ENCODE results near the gene TLR6. TPM values are rescaled to one million over a fixed set of nuclear protein-coding genes. Genes with fewer than 3 reads are reported as not detected.

The TLR6 gene
- total RNA-seq, 2 donors from 2014 or later: 0.13 to 0.53 TPM

DNA sequence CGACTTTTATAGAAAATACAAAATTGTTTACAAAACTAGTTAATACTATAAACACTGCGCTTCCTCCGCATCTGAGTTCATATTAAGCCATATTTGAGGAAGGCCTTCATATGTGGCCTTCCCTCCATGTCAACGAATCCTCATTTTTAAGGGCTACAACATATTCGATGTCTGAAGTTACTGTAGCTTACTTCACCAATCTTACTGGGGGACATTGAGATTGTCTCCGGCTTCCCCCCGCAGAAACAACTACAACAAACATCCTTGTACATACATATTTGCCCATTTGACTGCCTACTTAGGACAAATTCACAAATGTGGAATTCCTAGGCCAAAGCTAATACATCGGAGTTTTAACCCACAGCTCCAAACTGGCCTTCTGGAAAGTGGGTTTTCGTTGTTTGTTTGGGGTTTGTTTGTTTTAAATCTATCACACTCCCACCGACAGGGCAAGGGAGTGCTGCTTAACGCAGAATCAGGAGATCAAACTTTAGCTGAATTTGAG is 10.4 kb upstream of the TLR6 start:
- H3K9me3 Mint-ChIP-seq: no peaks in the 10 kb centered on the region
- TF ChIP-seq, protein P1, sequence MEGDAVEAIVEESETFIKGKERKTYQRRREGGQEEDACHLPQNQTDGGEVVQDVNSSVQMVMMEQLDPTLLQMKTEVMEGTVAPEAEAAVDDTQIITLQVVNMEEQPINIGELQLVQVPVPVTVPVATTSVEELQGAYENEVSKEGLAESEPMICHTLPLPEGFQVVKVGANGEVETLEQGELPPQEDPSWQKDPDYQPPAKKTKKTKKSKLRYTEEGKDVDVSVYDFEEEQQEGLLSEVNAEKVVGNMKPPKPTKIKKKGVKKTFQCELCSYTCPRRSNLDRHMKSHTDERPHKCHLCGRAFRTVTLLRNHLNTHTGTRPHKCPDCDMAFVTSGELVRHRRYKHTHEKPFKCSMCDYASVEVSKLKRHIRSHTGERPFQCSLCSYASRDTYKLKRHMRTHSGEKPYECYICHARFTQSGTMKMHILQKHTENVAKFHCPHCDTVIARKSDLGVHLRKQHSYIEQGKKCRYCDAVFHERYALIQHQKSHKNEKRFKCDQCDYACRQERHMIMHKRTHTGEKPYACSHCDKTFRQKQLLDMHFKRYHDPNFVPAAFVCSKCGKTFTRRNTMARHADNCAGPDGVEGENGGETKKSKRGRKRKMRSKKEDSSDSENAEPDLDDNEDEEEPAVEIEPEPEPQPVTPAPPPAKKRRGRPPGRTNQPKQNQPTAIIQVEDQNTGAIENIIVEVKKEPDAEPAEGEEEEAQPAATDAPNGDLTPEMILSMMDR (conservative IDR thresholded peaks at IDR 0.05): no peak
- Histone ChIP-seq H3K36me3 (ENCODE audit: control insufficient read depth, insufficient read depth, low read length) (peaks cover 12% of the 10 kb centered on the region), H3K9me3 (ENCODE audit: control insufficient read depth, low read length) (no peaks in the 10 kb centered on the region), H3K4me1 (ENCODE audit: control insufficient read depth, insufficient read depth, low read length) (no peaks in the 10 kb centered on the region), H3K27me3 (ENCODE audit: control insufficient read depth, insufficient read depth, low read length, poor library complexity, severe bottlenecking) (no peaks in the 10 kb centered on the region), H3K27ac (ENCODE audit: low read depth, low read length) (no peak overlapping the region), H3K9ac (ENCODE audit: extremely low read depth, low read length, poor library complexity, severe bottlenecking) (peak overlapping the region; percentile 88), H3K4me3 (ENCODE audit: low read length) (peak overlapping the region; percentile 84)
- no peak overlapping the region for H3K27ac Mint-ChIP-seq
- DNase-seq: no peak
- H3K4me1 Mint-ChIP-seq: peaks cover 8% of the 10 kb centered on the region
- H3K36me3 Mint-ChIP-seq (ENCODE audit: low read depth): no peaks in the 10 kb centered on the region
- H3K27me3 Mint-ChIP-seq (ENCODE audit: insufficient read depth): peaks cover 6% of the 10 kb centered on the region
- peak overlapping the region; percentile 71 for H3K4me3 Mint-ChIP-seq
- 61 to 63% methylated on average over 7 to 11 of the region's 11 CpGs for WGBS, 2 experiments (ENCODE audit: insufficient coverage in 1 of 2, insufficient read length in 1 of 2)

DNA sequence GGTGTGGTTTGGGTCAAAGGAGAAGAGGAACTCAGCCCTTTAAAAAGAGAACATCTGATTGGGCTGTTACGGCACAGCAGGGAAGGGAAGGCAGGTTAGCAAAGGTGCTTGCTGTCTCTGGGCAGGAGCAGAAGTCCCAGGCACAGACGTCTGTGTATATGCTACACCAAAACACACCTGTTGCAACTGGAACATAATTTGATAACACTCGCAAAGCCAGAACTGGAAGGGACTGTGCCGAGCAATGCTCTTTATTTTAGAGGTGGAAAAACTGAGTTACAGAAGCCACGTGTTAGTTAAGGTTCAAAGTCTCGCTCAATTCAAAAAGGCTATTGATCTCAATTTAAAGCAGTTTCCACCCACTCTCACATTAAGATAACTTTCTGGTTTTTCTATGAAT is 8.8 kb upstream of the TLR6 start:
- H3K27me3 ChIP-seq (ENCODE audit: control insufficient read depth, insufficient read depth, low read length, poor library complexity, severe bottlenecking): no peaks in the 10 kb centered on the region
- Mint-ChIP-seq H3K4me3 (no peak overlapping the region), H3K36me3 (ENCODE audit: low read depth) (no peaks in the 10 kb centered on the region), H3K4me1 (peaks cover 8% of the 10 kb centered on the region), H3K27me3 (ENCODE audit: insufficient read depth) (peaks cover 11% of the 10 kb centered on the region), H3K27ac (no peak overlapping the region), H3K9me3 (no peaks in the 10 kb centered on the region)
- H3K4me3 ChIP-seq (ENCODE audit: low read length): no peak overlapping the region
- H3K36me3 ChIP-seq (ENCODE audit: control insufficient read depth, insufficient read depth, low read length): peaks cover 6% of the 10 kb centered on the region
- no peak overlapping the region for H3K27ac ChIP-seq (ENCODE audit: low read depth, low read length)
- DNase-seq: no peak
- WGBS, 2 experiments (ENCODE audit: insufficient coverage in 1 of 2, insufficient read length in 1 of 2): 83 to 96% methylated on average over 5 to 6 of the region's 6 CpGs
- TF ChIP-seq, protein P1 (conservative IDR thresholded peaks at IDR 0.05): no peak
- no peak overlapping the region for H3K9ac ChIP-seq (ENCODE audit: extremely low read depth, low read length, poor library complexity, severe bottlenecking)
- no peaks in the 10 kb centered on the region for H3K4me1 ChIP-seq (ENCODE audit: control insufficient read depth, insufficient read depth, low read length)
- no peaks in the 10 kb centered on the region for H3K9me3 ChIP-seq (ENCODE audit: control insufficient read depth, low read length)

- H3K4me1 ChIP-seq (ENCODE audit: control insufficient read depth, insufficient read depth, low read length): no peaks in the 10 kb centered on the region
- H3K9me3 ChIP-seq (ENCODE audit: control insufficient read depth, low read length): no peaks in the 10 kb centered on the region
- H3K9ac ChIP-seq (ENCODE audit: extremely low read depth, low read length, poor library complexity, severe bottlenecking): no peak overlapping the region
- DNase-seq: no peak
- Mint-ChIP-seq H3K27me3 (ENCODE audit: insufficient read depth) (peaks cover 8% of the 10 kb centered on the region), H3K9me3 (no peaks in the 10 kb centered on the region), H3K27ac (no peak overlapping the region), H3K36me3 (ENCODE audit: low read depth) (no peaks in the 10 kb centered on the region), H3K4me1 (peaks cover 6% of the 10 kb centered on the region), H3K4me3 (no peak overlapping the region)
- no peak overlapping the region for H3K4me3 ChIP-seq (ENCODE audit: low read length)
- H3K27ac ChIP-seq (ENCODE audit: low read depth, low read length): no peak overlapping the region
- WGBS, 2 experiments (ENCODE audit: insufficient coverage in 1 of 2, insufficient read length in 1 of 2): 88 to 90% methylated on average over 4 of the region's 4 CpGs
- TF ChIP-seq, protein P1 (conservative IDR thresholded peaks at IDR 0.05): no peak
- no peaks in the 10 kb centered on the region for H3K36me3 ChIP-seq (ENCODE audit: control insufficient read depth, insufficient read depth, low read length)
- H3K27me3 ChIP-seq (ENCODE audit: control insufficient read depth, insufficient read depth, low read length, poor library complexity, severe bottlenecking): no peaks in the 10 kb centered on the region
Observed at GRCh38 chr4:38861791-38862190, 5.2 kb upstream of the TLR6 start.
